ENCODE measurements around the gene NFIA. TPM values are rescaled to one million over a fixed set of nuclear protein-coding genes. Genes with fewer than 3 reads are reported as not detected.

The NFIA gene
- total RNA-seq, 1 experiment from 2014 or later = 20.9 TPM

DNA sequence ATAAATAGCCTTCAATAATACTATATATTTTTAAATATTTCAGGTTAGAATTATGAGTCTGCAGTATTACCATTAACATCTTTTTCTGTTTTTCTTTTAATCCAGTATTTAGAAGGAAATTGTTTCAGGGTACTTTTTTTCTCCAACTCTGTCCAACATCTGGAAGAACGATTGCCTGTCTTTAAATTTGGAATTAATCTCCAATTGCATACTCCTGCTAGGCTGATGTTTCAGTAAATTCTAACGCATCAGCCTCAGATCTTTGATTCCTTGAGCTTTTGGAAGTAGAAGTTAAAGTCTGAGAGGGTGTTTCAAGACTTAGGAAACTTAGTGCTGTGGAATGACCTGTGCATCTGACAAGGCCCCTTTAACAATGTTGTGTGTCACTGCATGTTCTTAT, 20.3 kb downstream of the NFIA start:
- BruUV-seq (replicated peaks) = no TSS peak
- H3K27me3 ChIP-seq (ENCODE audit: control insufficient read depth, insufficient read depth, low read length) = no peaks in the 10 kb centered on the region
- no peak for DNase-seq (ENCODE audit: low read depth, low spot score)
- H3K4me1 ChIP-seq (ENCODE audit: control insufficient read depth, insufficient read depth, low read length) = peaks cover 4% of the 10 kb centered on the region; the same call in 1 of the 2 replicates
- POLR2A ChIA-PET = interaction anchor here (0.6 kb wide), 1 partner anchor 25 kb away, joined by 5 read pairs; no protein-coding TSS in a partner anchor
- TF ChIP-seq, protein P1, sequence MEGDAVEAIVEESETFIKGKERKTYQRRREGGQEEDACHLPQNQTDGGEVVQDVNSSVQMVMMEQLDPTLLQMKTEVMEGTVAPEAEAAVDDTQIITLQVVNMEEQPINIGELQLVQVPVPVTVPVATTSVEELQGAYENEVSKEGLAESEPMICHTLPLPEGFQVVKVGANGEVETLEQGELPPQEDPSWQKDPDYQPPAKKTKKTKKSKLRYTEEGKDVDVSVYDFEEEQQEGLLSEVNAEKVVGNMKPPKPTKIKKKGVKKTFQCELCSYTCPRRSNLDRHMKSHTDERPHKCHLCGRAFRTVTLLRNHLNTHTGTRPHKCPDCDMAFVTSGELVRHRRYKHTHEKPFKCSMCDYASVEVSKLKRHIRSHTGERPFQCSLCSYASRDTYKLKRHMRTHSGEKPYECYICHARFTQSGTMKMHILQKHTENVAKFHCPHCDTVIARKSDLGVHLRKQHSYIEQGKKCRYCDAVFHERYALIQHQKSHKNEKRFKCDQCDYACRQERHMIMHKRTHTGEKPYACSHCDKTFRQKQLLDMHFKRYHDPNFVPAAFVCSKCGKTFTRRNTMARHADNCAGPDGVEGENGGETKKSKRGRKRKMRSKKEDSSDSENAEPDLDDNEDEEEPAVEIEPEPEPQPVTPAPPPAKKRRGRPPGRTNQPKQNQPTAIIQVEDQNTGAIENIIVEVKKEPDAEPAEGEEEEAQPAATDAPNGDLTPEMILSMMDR (IDR thresholded peaks at IDR 0.05) = no peak
- TF ChIP-seq SIN3A (IDR thresholded peaks at IDR 0.05; ENCODE audit: borderline replicate concordance, insufficient read depth, low read depth, low read length) (no peak), POLR2AphosphoS5 (IDR thresholded peaks at IDR 0.05; ENCODE audit: low read depth, low read length) (no peak)
- TF ChIP-seq, protein P2, sequence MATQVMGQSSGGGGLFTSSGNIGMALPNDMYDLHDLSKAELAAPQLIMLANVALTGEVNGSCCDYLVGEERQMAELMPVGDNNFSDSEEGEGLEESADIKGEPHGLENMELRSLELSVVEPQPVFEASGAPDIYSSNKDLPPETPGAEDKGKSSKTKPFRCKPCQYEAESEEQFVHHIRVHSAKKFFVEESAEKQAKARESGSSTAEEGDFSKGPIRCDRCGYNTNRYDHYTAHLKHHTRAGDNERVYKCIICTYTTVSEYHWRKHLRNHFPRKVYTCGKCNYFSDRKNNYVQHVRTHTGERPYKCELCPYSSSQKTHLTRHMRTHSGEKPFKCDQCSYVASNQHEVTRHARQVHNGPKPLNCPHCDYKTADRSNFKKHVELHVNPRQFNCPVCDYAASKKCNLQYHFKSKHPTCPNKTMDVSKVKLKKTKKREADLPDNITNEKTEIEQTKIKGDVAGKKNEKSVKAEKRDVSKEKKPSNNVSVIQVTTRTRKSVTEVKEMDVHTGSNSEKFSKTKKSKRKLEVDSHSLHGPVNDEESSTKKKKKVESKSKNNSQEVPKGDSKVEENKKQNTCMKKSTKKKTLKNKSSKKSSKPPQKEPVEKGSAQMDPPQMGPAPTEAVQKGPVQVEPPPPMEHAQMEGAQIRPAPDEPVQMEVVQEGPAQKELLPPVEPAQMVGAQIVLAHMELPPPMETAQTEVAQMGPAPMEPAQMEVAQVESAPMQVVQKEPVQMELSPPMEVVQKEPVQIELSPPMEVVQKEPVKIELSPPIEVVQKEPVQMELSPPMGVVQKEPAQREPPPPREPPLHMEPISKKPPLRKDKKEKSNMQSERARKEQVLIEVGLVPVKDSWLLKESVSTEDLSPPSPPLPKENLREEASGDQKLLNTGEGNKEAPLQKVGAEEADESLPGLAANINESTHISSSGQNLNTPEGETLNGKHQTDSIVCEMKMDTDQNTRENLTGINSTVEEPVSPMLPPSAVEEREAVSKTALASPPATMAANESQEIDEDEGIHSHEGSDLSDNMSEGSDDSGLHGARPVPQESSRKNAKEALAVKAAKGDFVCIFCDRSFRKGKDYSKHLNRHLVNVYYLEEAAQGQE (IDR thresholded peaks at IDR 0.05; ENCODE audit: insufficient read depth in 1 of 2, low read depth in 2 of 2, low read length in 1 of 2) = no peak
- intact Hi-C loops (cut with micrococcal nuclease; ENCODE audit: unreplicated experiment) = no loop called here
- H3K36me3 ChIP-seq (ENCODE audit: control insufficient read depth, insufficient read depth, low read length) = no peaks in the 10 kb centered on the region
- ATAC-seq = no peak
- peaks cover 7% of the 10 kb centered on the region; the same call in 1 of the 2 replicates for H3K9me3 ChIP-seq (ENCODE audit: control insufficient read depth, insufficient read depth, low read depth, low read length)
- in situ Hi-C loops (cut with HindIII; ENCODE audit: low pct_unique_long_range_greater_than_20kb, low sequenced_read_pairs) = no loop called here
- CTCF ChIA-PET = no interaction called here
- H3K4me3 ChIP-seq (ENCODE audit: low read depth in 2 of 2, low read length in 2 of 2) = no peak overlapping the region
- H3K27ac ChIP-seq (ENCODE audit: low read length) = no peak overlapping the region

DNA sequence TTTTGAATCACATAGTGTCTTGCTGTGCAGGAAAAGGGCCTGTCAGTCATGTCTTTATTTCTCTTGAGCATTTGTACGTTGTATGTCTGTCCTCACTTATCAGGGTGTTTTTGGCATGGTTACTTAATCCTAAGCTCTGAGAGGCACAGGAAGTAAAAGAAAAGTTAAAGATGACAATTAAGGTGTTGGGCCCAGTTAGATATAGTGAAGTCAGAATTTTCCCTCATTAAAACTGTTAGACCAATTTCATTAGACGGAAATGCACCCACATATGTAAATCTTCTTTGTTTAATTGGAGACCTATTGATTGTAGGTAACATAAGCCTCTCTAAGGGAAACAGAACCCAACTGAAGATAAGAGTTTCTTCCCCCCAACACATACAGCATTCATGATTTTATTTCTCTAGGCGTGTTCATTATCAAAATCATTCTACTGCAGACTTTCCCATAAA, 21.9 kb downstream of the NFIA start:
- Histone ChIP-seq H3K27ac (ENCODE audit: low read length) (no peak overlapping the region), H3K9me3 (ENCODE audit: control insufficient read depth, insufficient read depth, low read depth, low read length) (peaks cover 12% of the 10 kb centered on the region; the same call in 1 of the 2 replicates), H3K27me3 (ENCODE audit: control insufficient read depth, insufficient read depth, low read length) (no peaks in the 10 kb centered on the region), H3K4me1 (ENCODE audit: control insufficient read depth, insufficient read depth, low read length) (peaks cover 4% of the 10 kb centered on the region; the same call in 1 of the 2 replicates), H3K4me3 (ENCODE audit: low read depth in 2 of 2, low read length in 2 of 2) (no peak overlapping the region), H3K36me3 (ENCODE audit: control insufficient read depth, insufficient read depth, low read length) (no peaks in the 10 kb centered on the region)
- ATAC-seq (no peak), DNase-seq (ENCODE audit: low read depth, low spot score) (no peak)
- POLR2A ChIA-PET = no interaction called here
- intact Hi-C loops (cut with micrococcal nuclease; ENCODE audit: unreplicated experiment) = no loop called here
- in situ Hi-C loops (cut with HindIII; ENCODE audit: low pct_unique_long_range_greater_than_20kb, low sequenced_read_pairs) = no loop called here
- CTCF ChIA-PET = no interaction called here
- no peak for TF ChIP-seq SIN3A (IDR thresholded peaks at IDR 0.05; ENCODE audit: borderline replicate concordance, insufficient read depth, low read depth, low read length)
- TF ChIP-seq, protein P2 (IDR thresholded peaks at IDR 0.05; ENCODE audit: insufficient read depth in 1 of 2, low read depth in 2 of 2, low read length in 1 of 2) = no peak
- TF ChIP-seq, protein P1 (IDR thresholded peaks at IDR 0.05) = no peak
- no peak for TF ChIP-seq POLR2AphosphoS5 (IDR thresholded peaks at IDR 0.05; ENCODE audit: low read depth, low read length)
- TF ChIP-seq TCF7L2 (IDR thresholded peaks at IDR 0.05; ENCODE audit: low read depth, low read length) = no peak
- BruUV-seq (replicated peaks) = no TSS peak

Measured in Panc1 (cell line).